Activated CD4-positive, CD25-positive, alpha-beta regulatory T cell treated with anti-CD3 and anti-CD28 coated beads, Interleukin-2, amount 50 U/mL, for 24 hours (primary cell): ENCODE measurements around the gene KRTCAP2.
"Not testable (repeated sequence)": the region's sequence is repeated elsewhere in the genome, so short reads cannot be mapped to it uniquely, and the experiment has no call there.

Experiments used
- ATAC-seq, 2 donors: fragments of 150-1000 bp; cut with Tn5 transposase; one replicate each; pipeline ENCODE4 v1.10.0; 2021; ENCODE audit warnings: mild to moderate bottlenecking in 1 of 2, moderate library complexity in 1 of 2

KRTCAP2 gene

GRCh38 chr1:155167166-155168104 lies 5.7 kb downstream of the KRTCAP2 start:
- ATAC-seq = peak; percentile 72 to 79

- ATAC-seq = no peak
Measured at GRCh38 chr1:155166471-155167165, 6.5 kb downstream of the KRTCAP2 start.

- ATAC-seq = no peak
Measured at GRCh38 chr1:155166051-155166470, 7.0 kb downstream of the KRTCAP2 start.

- not testable (repeated sequence) for ATAC-seq
Measured at GRCh38 chr1:155164625-155165024, 8.5 kb downstream of the KRTCAP2 start.

GRCh38 chr1:155163785-155164184 lies 9.3 kb downstream of the KRTCAP2 start:
- ATAC-seq = not testable (repeated sequence)

- not testable (repeated sequence) for ATAC-seq
Measured at GRCh38 chr1:155162631-155163030, 10.5 kb downstream of the KRTCAP2 start.

- no peak for ATAC-seq
Measured at GRCh38 chr1:155160128-155160527, 13.0 kb downstream of the KRTCAP2 start.

GRCh38 chr1:155158991-155159390 lies 14.1 kb downstream of the KRTCAP2 start:
- ATAC-seq = no peak

GRCh38 chr1:155155996-155156643 lies 17.0 kb downstream of the KRTCAP2 start:
- not testable (repeated sequence) for ATAC-seq

GRCh38 chr1:155145491-155145890 lies 27.6 kb downstream of the KRTCAP2 start:
- ATAC-seq = no peak

GRCh38 chr1:155141749-155142148 lies 31.4 kb downstream of the KRTCAP2 start:
- no peak for ATAC-seq

GRCh38 chr1:155140630-155140953 lies 32.5 kb downstream of the KRTCAP2 start:
- ATAC-seq = no peak

- peak; percentile 77 to 82 for ATAC-seq
Measured at GRCh38 chr1:155139895-155140629, 33.0 kb downstream of the KRTCAP2 start, which contains the start of gene DPM3. Gene DPM3, minus strand, starts transcription at chr1:155140531. Its CDS starts 291 bp downstream, at chr1:155140240.

- no peak for ATAC-seq
Measured at GRCh38 chr1:155137154-155137949, 35.8 kb downstream of the KRTCAP2 start.

- no peak for ATAC-seq
Measured at GRCh38 chr1:155136748-155137147, 36.4 kb downstream of the KRTCAP2 start.

- peak; percentile 81 to 86 for ATAC-seq
Measured at GRCh38 chr1:155135415-155136028, 37.6 kb downstream of the KRTCAP2 start, which contains the start of gene SLC50A1. Gene SLC50A1, plus strand, starts transcription at chr1:155135852. Its CDS starts 60 bp downstream, at chr1:155135912.

GRCh38 chr1:155134880-155135414 lies 38.2 kb downstream of the KRTCAP2 start:
- peak; percentile 39 to 44 for ATAC-seq

GRCh38 chr1:155134322-155134721 lies 38.8 kb downstream of the KRTCAP2 start:
- no peak for ATAC-seq

- no peak for ATAC-seq
Measured at GRCh38 chr1:155133799-155134281, 39.3 kb downstream of the KRTCAP2 start.

GRCh38 chr1:155131856-155132255 lies 41.2 kb downstream of the KRTCAP2 start:
- ATAC-seq = no peak

GRCh38 chr1:155131285-155131684 lies 41.8 kb downstream of the KRTCAP2 start:
- no peak for ATAC-seq
